ENCODE measurements around the gene PKN1. TPM values are rescaled to one million over a fixed set of nuclear protein-coding genes. Genes with fewer than 3 reads are reported as not detected.

The PKN1 gene
- total RNA-seq, 1 donor: 167 TPM

GRCh38 chr19:14516048-14516534 lies 83.0 kb downstream of the PKN1 start:
- H3K79me2 ChIP-seq (ENCODE audit: insufficient read depth, low read length): peaks cover 40% of the 10 kb centered on the region
- H3K4me3 ChIP-seq (ENCODE audit: insufficient read depth, low read length): peak overlapping the region; percentile 93
- no peak overlapping the region for H2AFZ ChIP-seq (ENCODE audit: low read length)
- H4K20me1 ChIP-seq (ENCODE audit: insufficient read depth, low read length): peaks cover 29% of the 10 kb centered on the region
- H3K9me3 ChIP-seq (ENCODE audit: low read depth, low read length): no peaks in the 10 kb centered on the region
- H3K27me3 ChIP-seq (ENCODE audit: insufficient read depth, low read length): no peaks in the 10 kb centered on the region
- peak overlapping the region; percentile 92 for H3K4me2 ChIP-seq (ENCODE audit: insufficient read depth, low read length)
- TF ChIP-seq CTCF (IDR thresholded peaks at IDR 0.05; ENCODE audit: extremely low read depth, low read depth, low read length): no peak
- DNase-seq (ENCODE audit: insufficient read length, low spot score, missing footprints): peak; percentile 86
- H3K36me3 ChIP-seq (ENCODE audit: insufficient read depth, low read length): peaks cover 27% of the 10 kb centered on the region
- no peak overlapping the region for H3K27ac ChIP-seq (ENCODE audit: low read depth, low read length)
- H3K4me1 ChIP-seq (ENCODE audit: insufficient read depth, low read length): peaks cover 33% of the 10 kb centered on the region

- Histone ChIP-seq H3K27ac (ENCODE audit: low read depth, low read length) (peak overlapping the region; percentile 2), H4K20me1 (ENCODE audit: insufficient read depth, low read length) (peaks cover 29% of the 10 kb centered on the region), H3K4me2 (ENCODE audit: insufficient read depth, low read length) (peak overlapping the region; percentile 92), H3K36me3 (ENCODE audit: insufficient read depth, low read length) (peaks cover 27% of the 10 kb centered on the region), H3K4me3 (ENCODE audit: insufficient read depth, low read length) (peak overlapping the region; percentile 93), H3K4me1 (ENCODE audit: insufficient read depth, low read length) (peaks cover 29% of the 10 kb centered on the region), H2AFZ (ENCODE audit: low read length) (no peak overlapping the region), H3K9me3 (ENCODE audit: low read depth, low read length) (no peaks in the 10 kb centered on the region), H3K79me2 (ENCODE audit: insufficient read depth, low read length) (peaks cover 40% of the 10 kb centered on the region), H3K27me3 (ENCODE audit: insufficient read depth, low read length) (no peaks in the 10 kb centered on the region)
- TF ChIP-seq CTCF (IDR thresholded peaks at IDR 0.05; ENCODE audit: extremely low read depth, low read depth, low read length): no peak
- DNase-seq (ENCODE audit: insufficient read length, low spot score, missing footprints): peak; percentile 57
Measured at GRCh38 chr19:14516746-14517438, 83.8 kb downstream of the PKN1 start.

- H3K27ac ChIP-seq (ENCODE audit: low read depth, low read length): peak overlapping the region; percentile 2
- peak overlapping the region; percentile 92 for H3K4me2 ChIP-seq (ENCODE audit: insufficient read depth, low read length)
- H4K20me1 ChIP-seq (ENCODE audit: insufficient read depth, low read length): peaks cover 29% of the 10 kb centered on the region
- peak overlapping the region; percentile 93 for H3K4me3 ChIP-seq (ENCODE audit: insufficient read depth, low read length)
- peaks cover 40% of the 10 kb centered on the region for H3K79me2 ChIP-seq (ENCODE audit: insufficient read depth, low read length)
- peaks cover 27% of the 10 kb centered on the region for H3K36me3 ChIP-seq (ENCODE audit: insufficient read depth, low read length)
- DNase-seq (ENCODE audit: insufficient read length, low spot score, missing footprints): no peak
- no peak for TF ChIP-seq CTCF (IDR thresholded peaks at IDR 0.05; ENCODE audit: extremely low read depth, low read depth, low read length)
- H2AFZ ChIP-seq (ENCODE audit: low read length): no peak overlapping the region
- H3K9me3 ChIP-seq (ENCODE audit: low read depth, low read length): no peaks in the 10 kb centered on the region
- peaks cover 30% of the 10 kb centered on the region for H3K4me1 ChIP-seq (ENCODE audit: insufficient read depth, low read length)
- H3K27me3 ChIP-seq (ENCODE audit: insufficient read depth, low read length): no peaks in the 10 kb centered on the region
Measured at GRCh38 chr19:14517446-14517839, 84.3 kb downstream of the PKN1 start.

GRCh38 chr19:14517840-14518505 lies 84.9 kb downstream of the PKN1 start, which contains the start of gene DNAJB1:
DNAJB1 (minus strand) TSS chr19:14518397; CDS start chr19:14518349, 48 bp downstream.
- Histone ChIP-seq H3K27ac (ENCODE audit: low read depth, low read length) (peak within 1 kb of the TSS; percentile 94), H3K4me3 (ENCODE audit: insufficient read depth, low read length) (peak within 1 kb of the TSS; percentile 93), H3K4me2 (ENCODE audit: insufficient read depth, low read length) (peak within 1 kb of the TSS; percentile 92), H3K4me1 (ENCODE audit: insufficient read depth, low read length) (peaks cover 34% of the 10 kb centered on the region), H3K79me2 (ENCODE audit: insufficient read depth, low read length) (peaks cover 40% of the 10 kb centered on the region), H3K9me3 (ENCODE audit: low read depth, low read length) (no peaks in the 10 kb centered on the region), H3K27me3 (ENCODE audit: insufficient read depth, low read length) (no peaks in the 10 kb centered on the region), H2AFZ (ENCODE audit: low read length) (peak within 1 kb of the TSS; percentile 91), H4K20me1 (ENCODE audit: insufficient read depth, low read length) (peaks cover 29% of the 10 kb centered on the region), H3K36me3 (ENCODE audit: insufficient read depth, low read length) (peaks cover 27% of the 10 kb centered on the region)
- no peak for TF ChIP-seq CTCF (IDR thresholded peaks at IDR 0.05; ENCODE audit: extremely low read depth, low read depth, low read length)
- peak; percentile 99 for DNase-seq (ENCODE audit: insufficient read length, low spot score, missing footprints)

All from osteoblast (primary cell).